Measurements from ENCODE around the gene EHBP1L1.

The EHBP1L1 gene

DNA sequence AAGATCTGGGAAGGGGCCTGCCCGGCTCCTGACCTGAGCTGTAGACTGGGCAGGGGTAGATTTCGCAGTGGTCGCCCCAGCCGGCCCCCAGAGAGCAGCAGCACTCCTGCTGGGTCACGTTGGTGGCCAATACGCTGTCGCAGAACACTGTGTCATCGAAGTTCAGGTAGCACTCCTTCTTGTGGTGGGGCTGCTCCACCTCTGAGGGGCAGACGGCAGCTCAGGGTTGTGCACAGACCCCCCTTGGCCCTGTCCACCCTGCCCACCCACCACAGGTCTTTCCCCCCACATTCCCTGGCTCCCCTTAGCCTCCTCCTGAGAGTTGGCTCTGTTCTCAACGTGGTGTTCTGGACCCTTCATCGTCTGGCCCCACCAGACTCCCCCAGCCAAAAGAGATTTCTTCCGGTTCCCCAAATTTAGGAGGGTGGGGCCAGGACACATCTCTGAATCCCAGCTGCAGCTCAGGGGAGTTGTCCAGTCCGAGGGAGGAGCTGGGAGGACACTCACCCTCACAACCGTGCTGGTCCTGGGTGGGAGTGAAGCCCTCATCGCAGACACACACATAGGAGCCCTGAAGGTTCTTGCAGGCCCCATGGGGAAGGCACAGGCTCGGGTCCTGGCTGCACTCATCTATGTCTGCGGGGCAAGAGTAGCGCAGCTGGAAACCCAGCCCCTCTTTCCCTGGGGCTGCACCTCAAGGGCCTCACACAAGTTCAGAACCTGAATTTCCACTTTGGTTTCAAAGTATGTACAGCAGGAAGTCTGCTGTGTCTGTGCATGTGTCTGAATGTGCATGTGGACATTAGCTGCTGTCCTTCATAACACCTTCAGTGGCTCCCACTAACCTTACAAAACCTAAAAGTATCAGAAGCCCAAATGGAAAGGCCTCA, 34.5 kb upstream of the EHBP1L1 start:
- H3K4me1 ChIP-seq (ENCODE audit: control insufficient read depth in 1 of 2, insufficient read depth in 1 of 2, low read depth in 1 of 2, low read length in 1 of 2), result peaks cover 28 to 31% of the 10 kb centered on the region in 2 experiments
- TF ChIP-seq, protein P1, sequence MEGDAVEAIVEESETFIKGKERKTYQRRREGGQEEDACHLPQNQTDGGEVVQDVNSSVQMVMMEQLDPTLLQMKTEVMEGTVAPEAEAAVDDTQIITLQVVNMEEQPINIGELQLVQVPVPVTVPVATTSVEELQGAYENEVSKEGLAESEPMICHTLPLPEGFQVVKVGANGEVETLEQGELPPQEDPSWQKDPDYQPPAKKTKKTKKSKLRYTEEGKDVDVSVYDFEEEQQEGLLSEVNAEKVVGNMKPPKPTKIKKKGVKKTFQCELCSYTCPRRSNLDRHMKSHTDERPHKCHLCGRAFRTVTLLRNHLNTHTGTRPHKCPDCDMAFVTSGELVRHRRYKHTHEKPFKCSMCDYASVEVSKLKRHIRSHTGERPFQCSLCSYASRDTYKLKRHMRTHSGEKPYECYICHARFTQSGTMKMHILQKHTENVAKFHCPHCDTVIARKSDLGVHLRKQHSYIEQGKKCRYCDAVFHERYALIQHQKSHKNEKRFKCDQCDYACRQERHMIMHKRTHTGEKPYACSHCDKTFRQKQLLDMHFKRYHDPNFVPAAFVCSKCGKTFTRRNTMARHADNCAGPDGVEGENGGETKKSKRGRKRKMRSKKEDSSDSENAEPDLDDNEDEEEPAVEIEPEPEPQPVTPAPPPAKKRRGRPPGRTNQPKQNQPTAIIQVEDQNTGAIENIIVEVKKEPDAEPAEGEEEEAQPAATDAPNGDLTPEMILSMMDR (IDR thresholded peaks at IDR 0.05), result no peak
- H3K4me3 ChIP-seq (ENCODE audit: low read depth in 1 of 2, low read length in 1 of 2), result peak overlapping the region; percentile 68 to 90
- H3K27ac ChIP-seq, result peak overlapping the region; percentile 72
- peaks cover 28% of the 10 kb centered on the region for H3K27me3 ChIP-seq
- H3K36me3 ChIP-seq, result peaks cover 25% of the 10 kb centered on the region
- H3K9me3 ChIP-seq, result no peaks in the 10 kb centered on the region

DNA sequence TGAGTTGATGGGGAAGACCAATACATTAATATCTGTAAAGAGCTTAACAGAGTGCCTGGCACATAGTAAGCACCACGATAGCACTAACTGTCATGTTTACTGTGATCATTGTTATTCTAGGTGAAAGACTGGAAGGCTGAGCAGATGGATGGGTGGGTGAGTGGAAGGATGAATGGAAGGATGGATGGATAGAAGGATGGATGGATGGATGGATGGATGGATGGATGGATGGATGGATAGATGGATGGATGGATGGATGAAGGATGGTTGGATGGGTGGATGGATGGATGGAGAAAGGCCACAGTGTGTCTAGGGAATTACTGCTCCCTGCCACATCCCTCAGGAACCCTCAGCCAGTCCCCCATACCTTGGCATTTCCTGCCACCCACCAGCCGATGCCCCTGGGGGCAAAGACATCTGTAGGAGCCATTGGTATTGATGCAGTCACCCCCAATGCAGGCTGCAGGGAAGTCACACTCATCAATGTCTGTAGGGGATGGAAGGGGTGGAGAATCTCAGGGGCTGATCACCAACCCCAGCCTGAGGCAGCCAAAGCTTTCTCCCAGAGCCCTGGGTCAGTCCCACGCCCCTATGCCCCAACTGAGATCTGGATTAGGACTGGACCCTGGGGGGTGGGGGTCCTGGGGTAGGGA, 33.0 kb upstream of the EHBP1L1 start:
- H3K27ac ChIP-seq, result no peak overlapping the region
- peaks cover 36% of the 10 kb centered on the region for H3K27me3 ChIP-seq
- TF ChIP-seq, protein P1 (IDR thresholded peaks at IDR 0.05), result no peak
- H3K4me1 ChIP-seq (ENCODE audit: control insufficient read depth in 1 of 2, insufficient read depth in 1 of 2, low read depth in 1 of 2, low read length in 1 of 2), result peaks cover 32 to 39% of the 10 kb centered on the region in 2 experiments
- H3K36me3 ChIP-seq, result peaks cover 10% of the 10 kb centered on the region
- H3K9me3 ChIP-seq, result no peaks in the 10 kb centered on the region
- H3K4me3 ChIP-seq (ENCODE audit: low read depth in 1 of 2, low read length in 1 of 2), result no peak overlapping the region

DNA sequence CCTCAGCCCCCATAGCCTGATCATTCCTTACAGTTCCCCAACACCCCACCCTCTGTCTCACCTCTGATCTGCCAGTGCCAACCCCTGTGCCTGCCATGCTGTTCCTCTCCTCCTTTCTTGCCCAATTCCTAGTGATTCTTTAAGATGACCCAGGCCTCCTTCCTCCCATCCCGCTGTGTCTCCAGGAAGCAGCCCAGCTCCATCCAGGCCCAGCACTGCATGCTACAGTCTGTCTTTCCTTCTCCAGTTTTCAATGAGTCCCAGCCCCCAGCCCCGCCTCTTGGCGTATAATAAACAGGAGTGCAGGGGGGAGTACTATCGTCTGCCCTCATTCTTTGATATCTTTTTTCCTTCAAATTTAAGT, 30.0 kb upstream of the EHBP1L1 start:
- peak overlapping the region; percentile 67 to 71 for H3K4me3 ChIP-seq (ENCODE audit: low read depth in 1 of 2, low read length in 1 of 2)
- H3K27ac ChIP-seq, result no peak overlapping the region
- H3K27me3 ChIP-seq, result peaks cover 49% of the 10 kb centered on the region

DNA sequence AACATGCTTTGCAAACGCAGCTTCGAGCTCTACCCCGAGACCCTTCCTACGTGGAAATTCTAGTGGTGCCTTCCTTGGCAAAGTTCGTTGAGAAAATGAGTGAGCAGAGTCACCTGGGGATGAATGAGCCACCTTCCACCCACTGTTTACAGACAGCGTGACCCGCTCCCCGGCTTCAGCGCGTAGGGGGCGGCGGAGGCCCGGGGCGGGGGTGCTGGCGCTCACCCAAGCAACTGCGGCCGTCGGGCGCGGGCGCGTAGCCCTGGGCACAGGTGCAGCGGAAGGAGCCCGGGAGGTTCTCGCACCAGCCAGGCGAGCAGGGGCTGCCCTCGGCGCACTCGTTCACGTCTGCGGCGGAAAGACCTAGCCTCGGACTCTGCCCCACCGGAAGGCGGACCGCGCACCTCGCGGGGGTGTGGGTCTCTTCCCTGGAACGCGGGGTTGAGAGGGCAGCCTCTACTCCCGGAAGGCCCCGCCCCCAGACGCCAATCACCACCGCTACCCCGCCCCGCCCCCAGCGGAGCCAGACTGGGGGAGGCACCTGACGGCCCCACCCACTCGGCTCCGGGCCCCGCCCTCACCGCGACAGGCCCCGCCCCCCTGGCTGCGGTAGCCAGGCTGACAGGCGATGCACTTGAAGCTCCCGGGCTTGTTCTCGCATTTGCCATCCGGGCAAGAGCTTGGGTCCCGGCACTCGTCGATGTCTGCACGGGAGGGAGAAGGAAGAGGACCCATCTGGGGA, 29.5 kb upstream of the EHBP1L1 start:
- TF ChIP-seq, protein P1 (IDR thresholded peaks at IDR 0.05), result peak; percentile 30
- Histone ChIP-seq H3K9me3 (no peaks in the 10 kb centered on the region), H3K4me1 (ENCODE audit: control insufficient read depth in 1 of 2, insufficient read depth in 1 of 2, low read depth in 1 of 2, low read length in 1 of 2) (peaks cover 17 to 19% of the 10 kb centered on the region in 2 experiments), H3K4me3 (ENCODE audit: low read depth in 1 of 2, low read length in 1 of 2) (peak overlapping the region; percentile 67 to 71), H3K36me3 (no peaks in the 10 kb centered on the region), H3K27ac (peak overlapping the region; percentile 46), H3K27me3 (peaks cover 47% of the 10 kb centered on the region)

More for the DNA sequence above, 30.0 kb upstream of the EHBP1L1 start:
- Histone ChIP-seq H3K36me3 (no peaks in the 10 kb centered on the region), H3K4me1 (ENCODE audit: control insufficient read depth in 1 of 2, insufficient read depth in 1 of 2, low read depth in 1 of 2, low read length in 1 of 2) (peaks cover 22 to 25% of the 10 kb centered on the region in 2 experiments), H3K9me3 (no peaks in the 10 kb centered on the region)
- TF ChIP-seq, protein P1 (IDR thresholded peaks at IDR 0.05), result no peak

DNA sequence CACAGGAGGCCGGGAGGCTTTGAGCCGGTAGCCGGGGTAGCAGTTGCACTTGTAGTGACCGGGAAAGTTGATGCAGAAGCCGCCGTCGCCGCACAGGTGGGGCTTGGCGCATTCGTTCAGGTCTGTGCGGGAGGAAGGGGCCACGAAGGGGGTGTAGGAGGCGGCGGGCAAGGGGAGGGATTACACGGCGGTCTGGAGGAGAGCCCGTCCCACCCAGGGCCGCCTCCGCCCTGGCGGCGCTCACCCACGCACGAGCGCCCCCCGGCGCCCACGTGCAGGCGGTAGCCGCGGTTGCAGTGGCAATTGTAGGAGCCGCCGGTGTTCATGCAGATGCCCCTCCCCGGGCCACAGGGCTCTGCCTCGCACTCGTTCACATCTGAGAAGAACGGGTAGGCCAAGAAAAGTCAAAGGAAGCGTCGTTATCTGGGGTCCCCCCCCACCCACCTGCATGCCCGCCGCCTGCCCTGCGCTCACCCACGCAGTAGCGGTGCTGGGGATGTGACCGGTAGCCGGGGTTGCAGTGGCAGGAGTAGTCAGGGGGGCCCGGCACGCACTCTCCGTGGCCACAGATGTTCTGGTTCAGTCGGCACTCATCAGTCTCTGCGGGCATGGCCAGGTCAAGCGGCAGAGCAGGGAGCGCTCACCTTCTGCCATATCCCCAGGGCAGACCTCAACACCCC, 28.3 kb upstream of the EHBP1L1 start:
- Histone ChIP-seq H3K9me3 (no peaks in the 10 kb centered on the region), H3K27ac (no peak overlapping the region), H3K27me3 (peaks cover 44% of the 10 kb centered on the region), H3K4me1 (ENCODE audit: control insufficient read depth in 1 of 2, insufficient read depth in 1 of 2, low read depth in 1 of 2, low read length in 1 of 2) (peaks cover 21 to 23% of the 10 kb centered on the region in 2 experiments), H3K4me3 (ENCODE audit: low read depth in 1 of 2, low read length in 1 of 2) (no peak overlapping the region), H3K36me3 (no peaks in the 10 kb centered on the region)
- TF ChIP-seq, protein P1 (IDR thresholded peaks at IDR 0.05), result no peak

All from neutrophil (primary cell).